Dendritic cell treated with granulocyte-macrophage colony-stimulating factor and Interleukin-4, amounts not matched to agents 40 ng/mL and 50 ng/mL, for 4 days (primary cell): ENCODE results near the gene ARHGEF11.

Experiments used
- H3K27ac Mint-ChIP-seq: one replicate; pipeline ENCODE4 v1.8.0; 2022; ENCODE audit warnings: mild to moderate bottlenecking, mixed read lengths
- H3K27me3 Mint-ChIP-seq: one replicate; pipeline ENCODE4 v1.8.0; 2022; ENCODE audit warnings: mild to moderate bottlenecking, mixed read lengths
- H3K36me3 Mint-ChIP-seq: one replicate; pipeline ENCODE4 v1.8.0; 2022; ENCODE audit warnings: low read depth, mixed read lengths
- H3K4me1 Mint-ChIP-seq: one replicate; pipeline ENCODE4 v1.8.0; 2022; ENCODE audit warnings: low read depth, mixed read lengths
- H3K4me3 Mint-ChIP-seq: one replicate; pipeline ENCODE4 v1.8.0; 2022; ENCODE audit warnings: mild to moderate bottlenecking, moderate library complexity, mixed read lengths
- H3K9me3 Mint-ChIP-seq: one replicate; pipeline ENCODE4 v1.8.0; 2022; ENCODE audit warnings: mixed read lengths
- intact Hi-C: fragments of 100-400 bp; cut with micrococcal nuclease; formaldehyde crosslinking; loops from one replicate; pipeline ENCODE4 v1.15.0; 2022

Gene ARHGEF11

GRCh38 chr1:156924478-156925153 is 120.9 kb downstream of the ARHGEF11 start:
- no peak overlapping the region for H3K27ac Mint-ChIP-seq
- no peak overlapping the region for H3K4me3 Mint-ChIP-seq
- intact Hi-C loops = loop anchor here (5.0 kb wide), 1 partner anchor 127 kb away; no protein-coding TSS in a partner anchor
- no peaks in the 10 kb centered on the region for H3K36me3 Mint-ChIP-seq
- H3K4me1 Mint-ChIP-seq = peaks cover 41% of the 10 kb centered on the region
- H3K27me3 Mint-ChIP-seq = peaks cover 99% of the 10 kb centered on the region
- no peaks in the 10 kb centered on the region for H3K9me3 Mint-ChIP-seq

- peaks cover 41% of the 10 kb centered on the region for H3K4me1 Mint-ChIP-seq
- no peaks in the 10 kb centered on the region for H3K9me3 Mint-ChIP-seq
- no peak overlapping the region for H3K4me3 Mint-ChIP-seq
- peaks cover 99% of the 10 kb centered on the region for H3K27me3 Mint-ChIP-seq
- H3K36me3 Mint-ChIP-seq = no peaks in the 10 kb centered on the region
- H3K27ac Mint-ChIP-seq = no peak overlapping the region
- intact Hi-C loops = no loop called here
These were observed 121.7 kb downstream of the ARHGEF11 start for GRCh38 chr1:156923670-156924477.

- Mint-ChIP-seq H3K4me1 (peaks cover 38% of the 10 kb centered on the region), H3K4me3 (no peak overlapping the region), H3K36me3 (no peaks in the 10 kb centered on the region), H3K27me3 (peaks cover 97% of the 10 kb centered on the region), H3K27ac (no peak overlapping the region), H3K9me3 (no peaks in the 10 kb centered on the region)
- intact Hi-C loops = no loop called here
These were observed 122.4 kb downstream of the ARHGEF11 start for GRCh38 chr1:156922986-156923669.

- H3K27ac Mint-ChIP-seq = no peak overlapping the region
- H3K27me3 Mint-ChIP-seq = peaks cover 81% of the 10 kb centered on the region
- H3K9me3 Mint-ChIP-seq = no peaks in the 10 kb centered on the region
- H3K4me1 Mint-ChIP-seq = peaks cover 22% of the 10 kb centered on the region
- intact Hi-C loops = no loop called here
- H3K36me3 Mint-ChIP-seq = no peaks in the 10 kb centered on the region
- H3K4me3 Mint-ChIP-seq = no peak overlapping the region
These were observed 124.5 kb downstream of the ARHGEF11 start for GRCh38 chr1:156921053-156921529.

- H3K27ac Mint-ChIP-seq = no peak within 1 kb of the TSS
- H3K9me3 Mint-ChIP-seq = no peaks in the 10 kb centered on the region
- intact Hi-C loops = loop anchor here (1.0 kb wide), 1 partner anchor 28 kb away; no protein-coding TSS in a partner anchor
- H3K4me1 Mint-ChIP-seq = peaks cover 22% of the 10 kb centered on the region
- peaks cover 75% of the 10 kb centered on the region for H3K27me3 Mint-ChIP-seq
- no peaks in the 10 kb centered on the region for H3K36me3 Mint-ChIP-seq
- peak within 1 kb of the TSS; percentile 30 for H3K4me3 Mint-ChIP-seq
These were observed 125.1 kb downstream of the ARHGEF11 start, which contains the start of gene LRRC71 for GRCh38 chr1:156920233-156921052. TSS of gene LRRC71 (plus strand) at chr1:156920632. CDS start at chr1:156920804, 172 bp downstream.

GRCh38 chr1:156914440-156914856 is 131.1 kb downstream of the ARHGEF11 start:
- H3K9me3 Mint-ChIP-seq = no peaks in the 10 kb centered on the region
- H3K27me3 Mint-ChIP-seq = peaks cover 32% of the 10 kb centered on the region
- peaks cover 6% of the 10 kb centered on the region for H3K4me1 Mint-ChIP-seq
- H3K36me3 Mint-ChIP-seq = no peaks in the 10 kb centered on the region
- H3K27ac Mint-ChIP-seq = no peak overlapping the region
- intact Hi-C loops = no loop called here
- no peak overlapping the region for H3K4me3 Mint-ChIP-seq

GRCh38 chr1:156913809-156914387 is 131.6 kb downstream of the ARHGEF11 start:
- H3K27me3 Mint-ChIP-seq = peaks cover 27% of the 10 kb centered on the region
- H3K4me3 Mint-ChIP-seq = no peak overlapping the region
- intact Hi-C loops = no loop called here
- H3K9me3 Mint-ChIP-seq = no peaks in the 10 kb centered on the region
- no peaks in the 10 kb centered on the region for H3K36me3 Mint-ChIP-seq
- H3K27ac Mint-ChIP-seq = peak overlapping the region; percentile 2
- H3K4me1 Mint-ChIP-seq = peaks cover 6% of the 10 kb centered on the region

GRCh38 chr1:156912861-156913808 is 132.4 kb downstream of the ARHGEF11 start:
- H3K27ac Mint-ChIP-seq = peak overlapping the region; percentile 2
- intact Hi-C loops = no loop called here
- H3K4me3 Mint-ChIP-seq = no peak overlapping the region

GRCh38 chr1:156912310-156912709 is 133.2 kb downstream of the ARHGEF11 start:
- Mint-ChIP-seq H3K36me3 (no peaks in the 10 kb centered on the region), H3K4me1 (peaks cover 11% of the 10 kb centered on the region), H3K9me3 (no peaks in the 10 kb centered on the region), H3K27me3 (peaks cover 17% of the 10 kb centered on the region), H3K27ac (no peak overlapping the region), H3K4me3 (no peak overlapping the region)
- intact Hi-C loops = no loop called here

More at GRCh38 chr1:156912861-156913808, 132.4 kb downstream of the ARHGEF11 start:
- H3K36me3 Mint-ChIP-seq = no peaks in the 10 kb centered on the region
- no peaks in the 10 kb centered on the region for H3K9me3 Mint-ChIP-seq
- H3K4me1 Mint-ChIP-seq = peaks cover 6% of the 10 kb centered on the region
- peaks cover 21% of the 10 kb centered on the region for H3K27me3 Mint-ChIP-seq

- Mint-ChIP-seq H3K27me3 (peaks cover 17% of the 10 kb centered on the region), H3K27ac (no peak overlapping the region), H3K4me1 (peaks cover 16% of the 10 kb centered on the region), H3K4me3 (no peak overlapping the region), H3K9me3 (no peaks in the 10 kb centered on the region), H3K36me3 (no peaks in the 10 kb centered on the region)
- intact Hi-C loops = no loop called here
These were observed 133.8 kb downstream of the ARHGEF11 start for GRCh38 chr1:156911577-156912298.

- Mint-ChIP-seq H3K36me3 (no peaks in the 10 kb centered on the region), H3K27ac (no peak overlapping the region), H3K27me3 (peaks cover 20% of the 10 kb centered on the region), H3K4me1 (peaks cover 27% of the 10 kb centered on the region), H3K4me3 (no peak overlapping the region), H3K9me3 (no peaks in the 10 kb centered on the region)
- intact Hi-C loops = no loop called here
These were observed 135.2 kb downstream of the ARHGEF11 start for GRCh38 chr1:156910309-156910782.
